GOT3 (cell line): ENCODE results near the gene SMCO2.

Source experiments
- DNase-seq: peaks from one replicate; lab custom pipeline; 2025; ENCODE audit warnings: mixed read lengths; lab: John Stamatoyannopoulos, UW

Gene SMCO2

DNA sequence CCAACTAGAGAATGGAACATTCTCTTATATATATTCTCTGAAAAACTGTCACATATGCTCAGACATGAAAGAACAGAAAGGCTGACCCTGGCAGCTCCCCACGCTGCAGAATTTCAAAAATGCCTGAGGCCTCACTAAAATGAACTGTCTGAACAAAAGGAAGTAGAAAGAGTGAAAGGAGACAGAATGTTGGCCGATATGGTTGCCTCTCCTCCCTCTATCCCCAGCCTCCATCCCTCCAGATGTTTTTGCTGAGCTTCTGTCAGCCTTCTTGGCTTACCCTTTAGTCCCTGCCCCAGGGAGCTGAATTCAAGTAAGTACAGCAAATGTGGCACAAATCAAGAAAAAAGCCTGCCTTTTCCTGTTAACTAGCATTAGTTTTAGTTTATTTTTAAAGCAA is 6.9 kb downstream of the SMCO2 start:
- DNase-seq: no peak

DNA sequence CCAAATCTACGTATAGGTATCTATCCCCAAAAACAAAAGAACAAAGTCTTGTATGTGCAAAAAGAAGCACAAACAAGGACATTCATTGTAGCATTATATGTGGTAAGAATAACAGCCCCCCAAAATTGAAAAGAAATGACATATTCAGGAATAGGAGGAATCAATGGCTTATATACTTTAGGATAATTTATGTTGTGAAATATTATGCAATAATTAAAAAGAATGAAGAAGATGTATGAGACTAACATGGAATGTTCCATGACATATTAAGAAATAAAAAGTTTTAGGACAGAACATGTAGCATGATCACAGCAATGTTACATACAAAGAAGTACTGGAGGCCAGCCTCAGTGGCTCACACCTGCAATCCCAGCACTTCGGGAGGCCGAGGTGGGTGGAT is 9.1 kb downstream of the SMCO2 start:
- DNase-seq: no peak

- no peak for DNase-seq
These were observed 10.1 kb downstream of the SMCO2 start for GRCh38 chr12:27456618-27457017.

DNA sequence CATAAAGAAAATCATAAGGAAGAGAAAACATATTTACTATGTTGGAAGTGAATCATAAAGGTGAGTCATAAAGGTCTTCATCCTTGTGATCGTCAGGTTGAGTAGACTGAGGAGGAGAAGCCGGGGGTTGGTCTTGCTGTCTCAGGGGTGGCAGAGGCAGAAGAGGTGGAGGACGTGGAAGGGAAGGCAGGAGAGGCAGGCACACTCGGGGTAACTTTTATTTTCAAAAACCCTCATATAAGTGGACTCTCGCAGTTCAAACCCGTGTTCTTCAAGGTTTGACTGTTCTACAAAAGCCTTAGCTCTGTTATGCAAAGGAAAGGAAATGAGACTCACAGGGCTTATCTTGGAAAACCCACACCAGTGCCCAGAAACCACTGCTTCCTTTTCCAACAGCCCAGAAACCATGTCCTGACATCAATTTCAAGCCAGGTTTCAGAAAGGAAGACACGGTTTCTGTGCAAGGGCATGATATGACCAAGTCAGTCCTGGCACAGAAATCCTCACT is 14.0 kb downstream of the SMCO2 start:
- DNase-seq: no peak

- no peak for DNase-seq
These were observed 15.7 kb downstream of the SMCO2 start for GRCh38 chr12:27462151-27462694.

DNA sequence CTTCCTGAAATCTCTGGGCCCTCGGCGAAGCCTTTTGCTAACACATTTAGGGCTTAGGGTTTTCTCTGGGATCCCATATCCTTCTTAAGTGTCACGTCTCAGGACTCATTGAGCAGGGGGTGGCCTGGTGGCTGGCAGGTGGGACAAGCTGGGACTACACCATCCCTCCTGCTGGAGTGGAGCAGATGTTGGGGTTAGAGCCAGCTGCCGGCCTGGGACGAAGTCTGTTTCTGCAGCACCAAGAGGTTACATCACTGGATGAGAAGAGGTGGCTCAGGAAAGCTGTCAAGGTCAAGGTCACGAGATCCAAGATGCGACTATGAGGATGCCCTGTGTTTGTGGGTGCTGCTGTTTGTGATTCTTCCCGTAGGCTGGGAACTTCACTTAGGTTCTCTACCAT is 16.3 kb downstream of the SMCO2 start:
- no peak for DNase-seq

GRCh38 chr12:27463511-27464219 is 17.1 kb downstream of the SMCO2 start:
- DNase-seq: no peak

- no peak for DNase-seq
These were observed 17.7 kb downstream of the SMCO2 start for GRCh38 chr12:27464220-27464554.

DNA sequence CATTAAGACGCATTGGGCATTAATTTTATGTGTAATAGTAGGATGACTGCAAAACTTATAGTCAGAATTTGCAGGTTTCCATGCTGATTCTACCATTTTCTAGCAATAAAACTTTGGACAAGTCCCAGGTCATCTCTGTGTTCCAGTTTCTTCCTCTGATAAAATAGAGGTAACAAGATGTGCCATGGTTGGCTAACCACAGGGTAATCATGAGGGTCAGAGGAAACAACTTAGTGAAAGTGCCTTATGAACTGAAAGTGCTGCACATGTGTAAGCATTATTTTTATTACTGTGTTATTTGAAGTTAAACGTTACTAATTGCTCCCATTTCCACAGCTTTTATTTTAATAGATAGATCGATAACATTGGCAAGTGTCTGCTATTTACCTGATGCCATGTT is 21.1 kb downstream of the SMCO2 start:
- DNase-seq: no peak

- DNase-seq: no peak
These were observed 21.7 kb downstream of the SMCO2 start for GRCh38 chr12:27468241-27468640.

DNA sequence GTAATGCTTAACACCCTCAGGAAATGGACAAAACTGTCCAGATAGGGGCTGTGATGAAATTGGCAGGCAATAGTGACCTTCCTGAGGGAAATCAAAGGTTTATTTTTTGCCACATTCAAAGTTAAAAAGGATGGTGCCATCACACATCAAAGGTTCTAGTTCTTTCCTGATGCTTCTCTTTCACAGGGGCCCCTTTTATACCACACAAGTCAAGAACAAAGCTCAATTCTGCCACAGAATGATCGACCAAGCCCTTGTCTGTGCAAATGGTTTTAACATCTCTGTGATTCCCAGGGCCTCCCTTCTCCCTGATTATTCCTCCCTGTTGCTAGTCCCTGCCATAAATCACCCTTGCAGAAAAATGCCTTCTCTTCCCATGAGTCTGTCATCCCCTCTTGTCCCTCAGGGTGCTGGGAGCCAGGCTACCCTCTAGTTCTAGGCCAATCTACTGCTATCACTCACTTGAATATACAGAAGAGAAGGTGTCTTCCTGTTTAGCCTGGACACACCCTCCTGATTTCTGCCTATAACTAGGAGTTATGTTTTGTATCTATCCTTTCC is 22.7 kb downstream of the SMCO2 start:
- DNase-seq: no peak

- no peak for DNase-seq
These were observed 26.1 kb downstream of the SMCO2 start for GRCh38 chr12:27472604-27473003.

GRCh38 chr12:27474344-27474743 is 27.8 kb downstream of the SMCO2 start:
- no peak for DNase-seq

DNA sequence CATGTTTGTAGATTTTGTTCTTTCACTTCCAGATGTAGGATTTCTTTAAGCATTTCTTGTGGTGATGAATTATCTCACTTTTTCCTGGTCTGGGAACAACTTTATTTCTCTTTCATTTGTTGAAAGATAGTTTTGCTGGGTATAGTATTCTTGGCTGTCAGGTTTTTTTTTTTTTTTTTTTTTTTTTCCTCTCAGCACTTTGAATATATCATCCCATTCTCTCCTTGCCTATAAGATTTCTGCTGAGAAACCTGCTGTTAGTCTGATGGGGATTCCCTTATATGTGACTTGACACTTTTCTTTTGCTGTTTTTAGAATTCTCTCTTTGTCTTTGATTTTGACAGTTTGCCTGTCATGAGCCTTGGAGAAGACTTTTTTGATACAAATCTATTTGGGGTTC is 30.5 kb downstream of the SMCO2 start:
- no peak for DNase-seq

DNA sequence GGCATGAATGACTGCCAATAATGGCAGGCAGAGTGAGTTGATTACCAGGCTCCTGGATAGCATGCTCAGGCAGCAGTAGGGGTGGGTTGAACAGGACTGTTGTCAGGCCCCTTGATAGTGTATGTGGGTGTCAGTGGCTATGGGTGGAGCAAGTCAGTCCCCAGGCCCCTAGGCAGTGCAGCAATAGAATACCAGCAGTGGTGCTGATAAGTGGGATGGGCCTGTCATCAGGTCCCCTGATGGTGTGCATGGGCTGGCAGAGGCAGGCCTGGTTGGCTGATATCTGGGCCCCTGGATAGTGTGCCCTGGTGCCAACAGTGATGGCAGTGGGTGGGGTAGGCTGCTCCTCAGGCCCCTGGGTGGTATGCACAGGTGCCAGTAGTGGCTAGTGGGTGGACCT is 32.4 kb downstream of the SMCO2 start:
- no peak for DNase-seq

- no peak for DNase-seq
These were observed 33.5 kb downstream of the SMCO2 start for GRCh38 chr12:27480016-27480415.

DNA sequence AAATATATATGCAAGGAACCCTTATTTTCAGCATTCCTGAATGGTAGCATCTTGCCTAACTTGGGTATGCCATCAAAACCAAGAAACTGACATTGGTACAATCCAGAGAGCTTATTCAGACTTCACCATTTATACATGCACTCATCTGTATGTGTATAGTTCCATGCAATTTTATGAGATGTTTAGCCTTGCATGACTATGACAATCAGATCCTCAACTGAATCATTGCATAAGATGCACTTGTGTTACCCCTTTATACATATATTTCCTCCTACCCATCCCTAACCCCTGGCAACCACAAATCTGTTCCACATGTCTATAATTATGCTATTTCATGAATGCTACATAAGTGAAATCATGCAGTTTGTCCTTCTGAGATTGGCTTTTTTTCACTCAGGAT is 40.4 kb downstream of the SMCO2 start:
- DNase-seq: no peak

DNA sequence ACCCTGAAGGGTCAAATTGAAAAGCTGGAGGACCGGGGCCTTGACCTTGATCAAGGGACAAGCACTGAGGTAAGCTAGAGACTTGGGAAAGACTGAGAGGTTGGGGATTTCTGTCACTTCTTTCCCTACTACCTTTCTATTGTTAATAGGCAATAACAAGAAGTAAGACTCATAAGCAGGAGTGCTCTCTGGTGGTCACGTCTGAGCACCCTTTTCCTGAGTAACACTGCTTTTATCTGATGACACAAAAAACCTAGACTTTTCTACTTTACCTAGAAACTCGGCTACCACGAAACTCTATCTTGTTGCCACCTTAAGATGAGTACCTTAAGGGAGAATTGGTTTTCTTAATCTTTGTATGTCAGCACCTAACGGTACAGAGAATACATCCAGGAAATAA is 41.9 kb downstream of the SMCO2 start:
- DNase-seq: no peak

- DNase-seq: no peak
These were observed 44.7 kb downstream of the SMCO2 start for GRCh38 chr12:27491226-27491625.

GRCh38 chr12:27493260-27493940 is 46.9 kb downstream of the SMCO2 start:
- DNase-seq: no peak

- no peak for DNase-seq
These were observed 50.9 kb downstream of the SMCO2 start for GRCh38 chr12:27497446-27497845.

GRCh38 chr12:27498149-27498548 is 51.6 kb downstream of the SMCO2 start:
- DNase-seq: no peak

DNA sequence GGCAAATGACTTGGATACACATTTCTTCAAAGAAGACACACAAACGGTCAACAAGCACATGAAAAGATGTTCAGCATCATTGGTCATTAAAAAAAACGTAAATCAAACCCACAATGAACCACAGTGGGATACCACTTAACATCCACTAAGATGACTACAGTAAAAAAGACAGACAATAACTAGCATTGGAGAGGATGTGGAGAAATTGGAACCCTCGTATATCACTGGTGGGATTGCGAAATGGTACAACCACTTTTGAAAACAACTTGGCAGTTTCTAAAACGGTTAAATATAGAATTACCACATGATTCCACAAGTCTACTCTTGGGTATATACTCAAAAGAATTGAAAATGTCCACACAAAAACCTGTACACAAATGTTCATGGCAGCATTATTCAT is 52.2 kb downstream of the SMCO2 start:
- DNase-seq: no peak
